ENCODE results near the gene SIRPA. TPM values are rescaled to one million over a fixed set of nuclear protein-coding genes. Genes with fewer than 3 reads are reported as not detected.

Gene SIRPA
- total RNA-seq, 1 experiment from 2014 or later, result 6.0 TPM

GRCh38 chr20:1915725-1916124 is 20.5 kb downstream of the SIRPA start:
- no peaks in the 10 kb centered on the region for H3K79me2 ChIP-seq (ENCODE audit: insufficient read depth, low read length)
- no peak overlapping the region for H4K5ac ChIP-seq (ENCODE audit: insufficient read length, low read depth, low read length)
- no peaks in the 10 kb centered on the region for H4K20me1 ChIP-seq (ENCODE audit: control insufficient read depth, insufficient read depth, insufficient read length)
- no peaks in the 10 kb centered on the region for H3K27me3 ChIP-seq (ENCODE audit: insufficient read depth, low read length)
- TF ChIP-seq CTCF (conservative IDR thresholded peaks at IDR 0.05), result no peak
- Mint-ChIP-seq H3K27me3 (ENCODE audit: low read depth) (no peaks in the 10 kb centered on the region), H3K27ac (no peak overlapping the region), H3K36me3 (ENCODE audit: insufficient read depth in 1 of 3, low read depth in 3 of 3) (peaks cover 0 to 9% (median 4%) of the 10 kb centered on the region in 3 experiments; a peak in 3 of 7 replicates), H3K4me3 (no peak overlapping the region), H3K4me1 (peaks cover 7 to 8% of the 10 kb centered on the region in 2 experiments; a peak in 3 of 4 replicates), H3K9me3 (no peaks in the 10 kb centered on the region; a peak in 1 of 5 replicates)
- no peak overlapping the region for H3K56ac ChIP-seq (ENCODE audit: insufficient read length, low read depth, low read length)
- H2BK20ac ChIP-seq (ENCODE audit: low read depth, low read length, poor library complexity, severe bottlenecking), result no peak overlapping the region
- no peak overlapping the region for H4K8ac ChIP-seq (replicated peaks; ENCODE audit: insufficient read length, low read depth, low read length)
- WGBS (ENCODE audit: extremely low coverage, insufficient read length, low lambda C conversion rate), result no CpG with 5 or more reads among the region's 3 CpGs
- no peaks in the 10 kb centered on the region for H3K79me1 ChIP-seq (ENCODE audit: insufficient read depth, low read depth, low read length, poor library complexity, severe bottlenecking)
- no peak overlapping the region for H3T11ph ChIP-seq (ENCODE audit: low read length)
- no peak overlapping the region for H2BK15ac ChIP-seq (ENCODE audit: low read depth, low read length)
- H2BK5ac ChIP-seq (ENCODE audit: insufficient read length, low read length), result no peak overlapping the region
- no peak overlapping the region for H3K9ac ChIP-seq (ENCODE audit: extremely low read depth, insufficient read length, low read length)
- H3K4me1 ChIP-seq (ENCODE audit: insufficient read depth, low read length), result no peaks in the 10 kb centered on the region
- no peak overlapping the region for H2BK12ac ChIP-seq (ENCODE audit: insufficient read length, low read depth, low read length)
- H2AFZ ChIP-seq (ENCODE audit: low read length), result no peak overlapping the region
- no peak overlapping the region for H3K27ac ChIP-seq (ENCODE audit: insufficient read length, low read depth, low read length)
- H3K14ac ChIP-seq (ENCODE audit: insufficient read depth, low read length), result no peak overlapping the region
- no peak overlapping the region for H3K18ac ChIP-seq (ENCODE audit: insufficient read length, low read depth, low read length)
- H3K9me3 ChIP-seq (ENCODE audit: control insufficient read depth, low read depth, low read length), result no peaks in the 10 kb centered on the region
- H3K4me2 ChIP-seq (ENCODE audit: insufficient read depth, insufficient read length, low read length), result no peak overlapping the region
- H3K4ac ChIP-seq (ENCODE audit: low read depth, low read length), result no peak overlapping the region
- no peak overlapping the region for H2AK5ac ChIP-seq (ENCODE audit: insufficient read length, low read length)
- H2BK120ac ChIP-seq (ENCODE audit: low read depth, low read length, poor library complexity, severe bottlenecking), result no peak overlapping the region
- no peak for DNase-seq
- H3K23me2 ChIP-seq (ENCODE audit: insufficient read length, low read depth, low read length, poor library complexity, severe bottlenecking), result no peaks in the 10 kb centered on the region
- H4K91ac ChIP-seq (ENCODE audit: insufficient read length, low read depth, low read length), result no peak overlapping the region
- H3K23ac ChIP-seq (ENCODE audit: insufficient read length, low read depth, low read length), result no peak overlapping the region

Data from H9 (cell line).